ENCODE results near the gene SP7. TPM values are rescaled to one million over a fixed set of nuclear protein-coding genes. Genes with fewer than 3 reads are reported as not detected.

The SP7 gene
- total and polyA plus RNA-seq, 9 of the 15 experiments (the other 6 are each of a cell fraction or from before 2014, with no cell fraction given) = 0.04 TPM; not detected in 8

GRCh38 chr12:53344824-53345485 lies 8.8 kb upstream of the SP7 start (continued):
- TF ChIP-seq VEZF1 (CRISPR knock-in tag; IDR thresholded peaks at IDR 0.05) (peak; percentile 58), ZKSCAN3 (CRISPR knock-in tag; IDR thresholded peaks at IDR 0.05) (no peak), XRCC4 (IDR thresholded peaks at IDR 0.05; ENCODE audit: extremely low read depth, insufficient read depth, insufficient read length) (no peak), ZNF699 (CRISPR knock-in tag; IDR thresholded peaks at IDR 0.05; ENCODE audit: insufficient replicate concordance) (no peak), HBP1 (CRISPR knock-in tag; IDR thresholded peaks at IDR 0.05) (no peak), YY1 (IDR thresholded peaks at IDR 0.05; ENCODE audit: borderline replicate concordance in 1 of 3, control insufficient read depth in 1 of 3, extremely low read depth in 1 of 3, insufficient read depth in 3 of 3, insufficient read length in 1 of 3, insufficient replicate concordance in 2 of 3, low read depth in 1 of 3, low read length in 2 of 3) (no peak), ZNF445 (CRISPR knock-in tag; IDR thresholded peaks at IDR 0.05; ENCODE audit: low read depth) (no peak), ZSCAN29 (IDR thresholded peaks at IDR 0.05) (no peak), CEBPG (CRISPR knock-in tag; IDR thresholded peaks at IDR 0.05) (no peak), CEBPG (tag; conservative IDR thresholded peaks at IDR 0.05 in 1 of 2, IDR thresholded peaks at IDR 0.05 in 1 of 2) (no peak), MCM5 (IDR thresholded peaks at IDR 0.05; ENCODE audit: low read depth) (no peak), ZNF431 (CRISPR knock-in tag; IDR thresholded peaks at IDR 0.05) (no peak), ZC3H4 (CRISPR knock-in tag; IDR thresholded peaks at IDR 0.05; ENCODE audit: borderline replicate concordance) (no peak), RBM34 (IDR thresholded peaks at IDR 0.05; ENCODE audit: borderline replicate concordance, insufficient read depth, low read length) (no peak), SRSF3 (IDR thresholded peaks at IDR 0.05; ENCODE audit: insufficient read depth, low read length) (no peak), KLF1 (tag; IDR thresholded peaks at IDR 0.05) (no peak), SP2 (IDR thresholded peaks at IDR 0.05; ENCODE audit: extremely low read depth, low read depth, low read length, poor library complexity, severe bottlenecking) (no peak), ATF4 (CRISPR knock-in tag; IDR thresholded peaks at IDR 0.05) (no peak), RBM39 (optimal IDR thresholded peaks at IDR 0.05; ENCODE audit: low read depth, low read length) (no peak), SREBF2 (CRISPR knock-in tag; IDR thresholded peaks at IDR 0.05) (no peak), THRAP3 (IDR thresholded peaks at IDR 0.05; ENCODE audit: borderline replicate concordance) (no peak), ETV1 (tag; conservative IDR thresholded peaks at IDR 0.05; ENCODE audit: low read depth) (0 out of 2 replicates have a peak, but pooled peaks have one; percentile 26), HNRNPLL (IDR thresholded peaks at IDR 0.05; ENCODE audit: low read depth, low read length, poor library complexity, severe bottlenecking) (peak; percentile 53), SNAPC5 (CRISPR knock-in tag; IDR thresholded peaks at IDR 0.05) (no peak), CHD1 (IDR thresholded peaks at IDR 0.05; ENCODE audit: low read length) (no peak)

All from K562 (cell line).